Activated T-cell treated with anti-CD3 and anti-CD28 coated beads, Interleukin-2, amount 50 U/mL, for 4 hours (primary cell): ENCODE data around the gene IL25. TPM values are rescaled to one million over a fixed set of nuclear protein-coding genes. Genes with fewer than 3 reads are reported as not detected.

Experiments used
- ATAC-seq, 2 donors: fragments of 200-7000 bp; cut with Tn5 transposase; one replicate each; pipeline ENCODE4 v1.10.0; 2021
- DNase-seq: peaks from one replicate; pipeline ENCODE4 v3.0.0-alpha.2; 2020
- H3K27me3 Mint-ChIP-seq: one replicate; pipeline ENCODE4 v1.8.0; 2021; ENCODE audit warnings: low read depth, mixed read lengths
- H3K36me3 Mint-ChIP-seq: one replicate; pipeline ENCODE4 v1.8.0; 2022; ENCODE audit warnings: mixed read lengths; ENCODE audit not compliant: insufficient read depth
- H3K4me1 Mint-ChIP-seq: one replicate; pipeline ENCODE4 v1.8.0; 2021; ENCODE audit warnings: low read depth, mixed read lengths
- H3K4me3 Mint-ChIP-seq: one replicate; pipeline ENCODE4 v1.8.0; 2021; ENCODE audit warnings: mild to moderate bottlenecking, moderate library complexity, mixed read lengths
- H3K9me3 Mint-ChIP-seq: one replicate; pipeline ENCODE4 v1.8.0; 2021; ENCODE audit warnings: mixed read lengths
- total RNA-seq, 3 donors: library from RNA; stranded (reverse); gene quantifications; one replicate each; pipeline ENCODE4 v1.2.1, GENCODE V29; 2021

IL25 gene
- total RNA-seq, 3 donors from 2014 or later: not detected

DNA sequence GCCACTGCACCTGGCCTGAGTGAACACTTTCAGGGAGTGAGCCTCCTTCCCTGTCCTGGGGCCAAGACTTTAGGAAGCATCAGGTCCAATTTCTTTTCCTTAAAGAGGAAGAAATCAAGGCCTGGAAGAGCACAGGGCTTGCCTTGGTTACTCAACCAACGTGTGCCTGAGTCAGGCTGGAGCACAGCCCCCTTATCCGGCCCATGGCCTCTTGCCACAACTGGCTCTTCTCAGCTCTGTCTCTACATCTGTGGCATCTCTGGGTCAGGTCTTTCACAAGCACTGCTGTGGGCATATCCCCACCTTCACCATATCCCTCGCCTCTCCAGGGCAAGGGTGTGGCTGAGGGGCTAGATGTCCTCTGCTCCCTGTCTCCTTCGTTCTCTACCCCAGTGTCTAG lies 28.7 kb downstream of the IL25 start:
- H3K4me1 Mint-ChIP-seq: no peaks in the 10 kb centered on the region
- peaks cover 13% of the 10 kb centered on the region for H3K27me3 Mint-ChIP-seq
- no peak overlapping the region for H3K4me3 Mint-ChIP-seq
- no peaks in the 10 kb centered on the region for H3K9me3 Mint-ChIP-seq
- no peaks in the 10 kb centered on the region for H3K36me3 Mint-ChIP-seq
- DNase-seq: no peak
- ATAC-seq: no peak

DNA sequence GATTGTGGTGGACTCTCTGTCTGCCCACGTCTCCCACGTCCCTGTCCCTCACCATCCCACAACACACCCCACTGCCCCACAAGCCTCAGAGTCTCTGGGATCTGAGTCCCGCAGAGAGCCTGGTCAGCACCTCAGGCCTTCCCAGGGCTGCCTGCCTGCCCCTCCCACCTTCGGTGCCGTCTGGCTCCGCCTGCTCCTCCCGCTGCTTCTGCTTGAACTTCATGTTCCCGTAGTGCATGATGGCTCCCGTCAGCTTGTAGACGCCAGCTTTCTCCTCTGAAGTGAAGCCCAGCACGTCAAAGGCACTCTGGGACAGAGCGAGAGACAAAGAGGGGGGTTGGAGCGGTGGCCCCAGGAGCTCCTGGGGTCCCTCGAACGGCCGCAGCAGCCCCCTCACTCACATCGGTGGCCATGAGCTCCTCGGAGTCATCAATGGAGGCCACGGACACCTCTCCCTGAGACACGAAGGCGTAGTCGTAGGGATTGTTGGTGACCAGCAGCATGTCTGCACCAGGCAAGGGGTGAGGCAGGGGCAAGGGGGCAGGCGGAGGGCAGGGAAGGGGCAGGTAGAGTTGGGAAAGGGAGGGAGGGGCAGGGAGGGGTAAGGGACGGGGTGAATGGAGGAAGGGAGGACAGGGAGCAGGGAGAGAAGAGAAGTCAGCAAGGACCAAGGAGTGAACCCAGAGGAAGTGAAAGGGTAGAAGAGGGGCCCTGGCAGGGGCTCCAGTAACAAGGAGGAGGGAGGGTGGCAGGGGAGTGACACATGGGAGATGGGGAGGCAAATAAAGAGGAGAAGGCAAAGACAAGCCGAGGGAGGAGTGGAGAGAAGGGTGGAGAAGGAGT lies 29.9 kb downstream of the IL25 start:
- H3K4me3 Mint-ChIP-seq: no peak overlapping the region

GRCh38 chr14:23403139-23403438 lies 30.5 kb downstream of the IL25 start:
- no peak overlapping the region for H3K4me3 Mint-ChIP-seq

More for the DNA sequence above, 29.9 kb downstream of the IL25 start:
- DNase-seq (no peak), ATAC-seq (no peak)
- H3K27me3 Mint-ChIP-seq: peaks cover 16% of the 10 kb centered on the region
- H3K9me3 Mint-ChIP-seq: no peaks in the 10 kb centered on the region
- H3K4me1 Mint-ChIP-seq: no peaks in the 10 kb centered on the region
- no peaks in the 10 kb centered on the region for H3K36me3 Mint-ChIP-seq

DNA sequence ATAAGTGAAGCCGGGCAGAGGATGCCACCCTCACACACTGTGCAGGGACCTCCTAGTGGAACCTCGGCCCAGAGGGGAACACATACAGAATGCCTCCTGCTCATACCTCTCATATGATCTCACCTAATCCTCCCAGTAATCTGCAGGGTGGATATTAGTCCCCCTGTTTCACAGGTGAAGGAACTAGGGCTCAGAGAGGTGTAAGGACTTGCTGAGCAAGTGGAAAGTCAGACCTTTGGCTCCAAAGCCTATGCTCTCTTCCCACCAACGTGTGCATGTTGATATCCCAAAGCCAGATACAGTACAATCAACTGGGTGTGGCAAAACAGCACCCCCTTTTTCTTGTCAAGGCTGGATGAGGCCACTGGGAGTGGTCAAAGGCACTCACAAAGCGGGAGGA lies 31.3 kb downstream of the IL25 start:
- Mint-ChIP-seq H3K36me3 (no peaks in the 10 kb centered on the region), H3K4me1 (no peaks in the 10 kb centered on the region), H3K27me3 (peaks cover 20% of the 10 kb centered on the region), H3K4me3 (no peak overlapping the region), H3K9me3 (no peaks in the 10 kb centered on the region)
- ATAC-seq: no peak
- DNase-seq: no peak

More at GRCh38 chr14:23403139-23403438, 30.5 kb downstream of the IL25 start:
- Mint-ChIP-seq H3K9me3 (no peaks in the 10 kb centered on the region), H3K27me3 (peaks cover 17% of the 10 kb centered on the region), H3K36me3 (no peaks in the 10 kb centered on the region), H3K4me1 (no peaks in the 10 kb centered on the region)
- ATAC-seq (no peak), DNase-seq (no peak)

DNA sequence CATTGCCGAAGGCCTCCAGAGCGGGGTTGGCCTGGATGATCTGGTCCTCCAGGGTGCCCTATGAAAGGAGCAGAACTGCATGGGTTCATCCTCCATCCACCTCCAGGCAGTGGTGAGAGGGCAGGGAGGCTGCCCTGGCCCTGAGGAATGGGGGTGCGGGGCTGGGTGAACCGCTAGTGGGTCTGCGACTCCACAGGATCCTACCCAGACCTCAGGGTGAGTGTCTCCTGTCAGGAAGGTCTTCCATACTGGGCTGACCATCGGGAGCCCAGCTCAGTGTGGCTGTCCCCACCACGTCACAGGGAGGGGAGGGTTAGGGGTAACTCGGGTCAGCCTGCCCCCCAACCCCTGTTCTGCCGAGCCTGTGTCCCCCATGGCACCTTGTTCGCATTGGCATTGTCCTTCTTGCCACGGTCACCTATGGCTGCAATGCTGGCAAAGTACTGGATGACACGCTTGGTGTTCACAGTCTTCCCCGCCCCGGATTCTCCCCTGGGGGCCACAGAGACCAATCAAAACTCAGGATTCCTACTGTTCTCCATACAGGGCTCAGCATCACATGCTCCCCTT lies 31.8 kb downstream of the IL25 start:
- DNase-seq: no peak
- Mint-ChIP-seq H3K36me3 (no peaks in the 10 kb centered on the region), H3K27me3 (peaks cover 20% of the 10 kb centered on the region), H3K4me1 (no peaks in the 10 kb centered on the region), H3K9me3 (no peaks in the 10 kb centered on the region), H3K4me3 (no peak overlapping the region)
- no peak for ATAC-seq

GRCh38 chr14:23405096-23405495 lies 32.5 kb downstream of the IL25 start:
- H3K27me3 Mint-ChIP-seq: peaks cover 20% of the 10 kb centered on the region
- no peaks in the 10 kb centered on the region for H3K4me1 Mint-ChIP-seq
- no peaks in the 10 kb centered on the region for H3K36me3 Mint-ChIP-seq
- ATAC-seq (no peak), DNase-seq (no peak)
- no peak overlapping the region for H3K4me3 Mint-ChIP-seq
- H3K9me3 Mint-ChIP-seq: no peaks in the 10 kb centered on the region

- Mint-ChIP-seq H3K36me3 (no peaks in the 10 kb centered on the region), H3K4me1 (no peaks in the 10 kb centered on the region), H3K4me3 (no peak overlapping the region), H3K9me3 (no peaks in the 10 kb centered on the region), H3K27me3 (peaks cover 20% of the 10 kb centered on the region)
- no peak for ATAC-seq
- DNase-seq: no peak
Observed at GRCh38 chr14:23405516-23406025, 33.0 kb downstream of the IL25 start.

- no peak for ATAC-seq
- H3K4me3 Mint-ChIP-seq: no peak overlapping the region
- no peaks in the 10 kb centered on the region for H3K9me3 Mint-ChIP-seq
- peaks cover 20% of the 10 kb centered on the region for H3K27me3 Mint-ChIP-seq
- no peaks in the 10 kb centered on the region for H3K4me1 Mint-ChIP-seq
- DNase-seq: no peak
- no peaks in the 10 kb centered on the region for H3K36me3 Mint-ChIP-seq
Observed at GRCh38 chr14:23406244-23406643, 33.6 kb downstream of the IL25 start.

GRCh38 chr14:23406725-23407355 lies 34.2 kb downstream of the IL25 start:
- Mint-ChIP-seq H3K27me3 (peaks cover 20% of the 10 kb centered on the region), H3K9me3 (no peaks in the 10 kb centered on the region), H3K36me3 (no peaks in the 10 kb centered on the region), H3K4me1 (no peaks in the 10 kb centered on the region), H3K4me3 (no peak overlapping the region)
- DNase-seq (no peak), ATAC-seq (no peak)

DNA sequence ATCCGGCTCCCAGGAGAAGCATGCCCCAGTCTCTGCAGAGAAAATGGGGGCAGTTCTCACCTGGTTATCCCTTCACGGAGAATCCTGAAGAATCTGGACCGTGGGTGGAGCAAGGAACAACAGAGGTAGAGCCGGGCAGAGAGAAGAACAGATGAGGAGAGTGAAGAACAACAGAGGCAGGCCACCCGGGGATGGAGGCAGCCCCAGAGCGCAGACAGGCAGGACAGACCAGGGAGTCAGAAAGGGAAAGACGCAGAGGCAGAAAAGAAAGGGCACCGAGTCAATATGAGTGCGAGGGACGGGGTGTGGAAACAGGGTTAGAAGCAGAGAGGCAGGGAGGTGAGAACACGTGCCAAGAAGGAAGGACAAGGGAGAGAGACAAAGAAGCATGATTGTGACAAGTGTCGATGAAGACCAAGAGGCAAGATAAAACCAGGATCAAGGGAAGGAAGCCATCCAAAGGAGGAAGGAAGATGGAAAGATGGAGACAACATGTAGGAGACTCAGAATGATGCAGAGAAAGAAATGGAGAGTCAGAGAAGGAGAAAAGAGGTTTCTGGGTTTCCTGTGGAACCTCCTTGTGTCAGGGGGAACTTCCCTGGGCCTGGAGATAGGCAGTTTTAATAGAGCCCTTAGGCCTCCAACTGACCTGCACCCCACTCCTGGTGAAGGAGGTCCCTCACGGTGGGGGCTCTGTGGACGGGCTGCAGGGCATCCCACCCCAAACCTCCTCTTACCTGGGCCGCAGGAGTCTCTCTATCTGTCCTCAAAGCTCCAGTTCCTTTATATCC lies 35.1 kb downstream of the IL25 start, which contains the start of gene MYH6:
TSS of gene MYH6 (minus strand) at position 758 of the 791 bp plus-strand sequence. CDS start 1,050 bp downstream, outside the sequence.
- DNase-seq (no peak), ATAC-seq (no peak)
- peaks cover 20% of the 10 kb centered on the region for H3K27me3 Mint-ChIP-seq
- H3K9me3 Mint-ChIP-seq: no peaks in the 10 kb centered on the region
- no peak within 1 kb of the TSS for H3K4me3 Mint-ChIP-seq
- H3K36me3 Mint-ChIP-seq: no peaks in the 10 kb centered on the region
- no peaks in the 10 kb centered on the region for H3K4me1 Mint-ChIP-seq

DNA sequence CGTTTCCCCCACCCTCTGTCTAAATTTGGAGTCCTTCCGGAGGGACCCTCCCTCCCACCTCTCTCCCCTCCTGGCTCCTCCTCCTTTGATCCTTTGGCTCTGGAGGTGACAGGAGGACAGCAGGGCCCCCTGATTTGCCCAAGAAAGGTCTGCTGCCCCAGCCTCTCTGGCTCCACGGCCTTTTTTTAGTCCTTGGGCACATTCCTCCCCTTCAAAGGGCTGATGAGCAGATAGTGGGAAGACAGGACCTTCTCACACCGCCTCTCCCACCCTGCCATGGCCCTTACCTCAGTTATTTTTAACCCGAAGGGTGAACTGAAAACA lies 35.7 kb downstream of the IL25 start:
- no peak for ATAC-seq
- no peak overlapping the region for H3K4me3 Mint-ChIP-seq
- H3K4me1 Mint-ChIP-seq: no peaks in the 10 kb centered on the region
- no peak for DNase-seq
- H3K36me3 Mint-ChIP-seq: no peaks in the 10 kb centered on the region
- H3K9me3 Mint-ChIP-seq: no peaks in the 10 kb centered on the region
- peaks cover 19% of the 10 kb centered on the region for H3K27me3 Mint-ChIP-seq

- DNase-seq: no peak
- Mint-ChIP-seq H3K9me3 (no peaks in the 10 kb centered on the region), H3K36me3 (no peaks in the 10 kb centered on the region), H3K27me3 (peaks cover 17% of the 10 kb centered on the region), H3K4me3 (no peak overlapping the region), H3K4me1 (no peaks in the 10 kb centered on the region)
- ATAC-seq: no peak
Observed at GRCh38 chr14:23409475-23409874, 36.9 kb downstream of the IL25 start.

DNA sequence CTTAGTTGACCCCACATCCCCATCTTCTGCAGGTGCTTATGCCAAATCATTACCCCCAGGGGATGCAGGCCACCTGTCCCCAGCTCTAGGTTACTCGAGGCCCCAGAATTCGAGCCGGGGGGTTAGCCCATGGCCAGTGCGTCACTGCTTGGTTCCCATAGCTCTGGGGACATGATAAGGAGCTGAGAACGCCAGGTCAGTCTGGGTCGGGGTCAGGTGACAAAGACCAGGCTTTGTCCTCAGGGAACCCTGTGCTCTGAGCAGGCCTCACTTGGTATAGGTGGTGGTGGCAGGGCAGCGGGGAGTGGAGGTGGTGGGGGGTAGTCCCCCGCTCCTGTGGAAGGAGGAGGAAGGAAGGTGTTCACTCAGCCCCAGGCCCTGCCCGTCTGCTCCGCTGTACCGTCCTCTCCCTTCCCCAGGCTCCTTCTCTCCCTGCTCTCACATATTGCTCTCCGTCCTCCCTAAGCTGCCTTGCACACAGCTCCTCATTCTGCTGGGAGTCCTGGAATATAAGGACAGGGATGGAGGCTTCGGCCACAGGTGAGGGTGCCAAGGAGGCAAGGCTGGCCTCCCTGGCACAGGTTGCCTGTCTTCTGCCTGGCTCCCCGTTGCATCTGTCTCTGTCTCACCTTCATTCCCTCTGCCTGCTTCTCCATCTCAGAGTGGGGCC lies 37.5 kb downstream of the IL25 start:
- H3K27me3 Mint-ChIP-seq: peaks cover 12% of the 10 kb centered on the region
- H3K4me3 Mint-ChIP-seq: no peak overlapping the region
- no peaks in the 10 kb centered on the region for H3K36me3 Mint-ChIP-seq
- ATAC-seq: no peak
- no peaks in the 10 kb centered on the region for H3K9me3 Mint-ChIP-seq
- no peak for DNase-seq
- no peaks in the 10 kb centered on the region for H3K4me1 Mint-ChIP-seq
